ENCODE data around the gene NUDT17. TPM values are rescaled to one million over a fixed set of nuclear protein-coding genes. Genes with fewer than 3 reads are reported as not detected.

NUDT17 gene
- total RNA-seq, 1 experiment from 2014 or later = 1.8 TPM

DNA sequence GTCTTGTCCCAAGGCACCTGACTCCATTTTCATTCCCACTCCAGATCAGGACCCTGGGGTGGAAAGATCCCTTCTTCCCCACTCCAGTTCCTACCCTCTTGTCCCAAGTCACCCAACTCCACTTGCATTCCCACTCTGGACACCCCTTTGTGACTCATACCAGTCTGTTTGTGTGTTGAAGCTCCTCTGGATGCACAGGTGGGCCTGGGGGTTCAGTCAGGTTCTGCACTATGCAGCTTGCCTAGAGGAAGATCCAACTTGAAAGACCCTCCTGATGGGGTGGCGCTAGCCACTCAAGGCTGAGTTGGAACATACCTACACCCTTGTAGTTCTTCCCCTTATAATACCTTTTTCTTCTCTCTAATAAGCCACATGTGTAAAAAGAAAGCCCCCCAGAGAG lies 50.0 kb downstream of the NUDT17 start (continued):
- TF ChIP-seq ZNF274 (IDR thresholded peaks at IDR 0.05; ENCODE audit: low read depth, low read length) (no peak), SP1 (IDR thresholded peaks at IDR 0.05; ENCODE audit: low read depth) (no peak), TCF7L2 (IDR thresholded peaks at IDR 0.05; ENCODE audit: borderline replicate concordance, extremely low read depth, insufficient read depth, insufficient read length) (no peak)
- TF ChIP-seq, protein P1, sequence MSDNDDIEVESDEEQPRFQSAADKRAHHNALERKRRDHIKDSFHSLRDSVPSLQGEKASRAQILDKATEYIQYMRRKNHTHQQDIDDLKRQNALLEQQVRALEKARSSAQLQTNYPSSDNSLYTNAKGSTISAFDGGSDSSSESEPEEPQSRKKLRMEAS (IDR thresholded peaks at IDR 0.05) = no peak

DNA sequence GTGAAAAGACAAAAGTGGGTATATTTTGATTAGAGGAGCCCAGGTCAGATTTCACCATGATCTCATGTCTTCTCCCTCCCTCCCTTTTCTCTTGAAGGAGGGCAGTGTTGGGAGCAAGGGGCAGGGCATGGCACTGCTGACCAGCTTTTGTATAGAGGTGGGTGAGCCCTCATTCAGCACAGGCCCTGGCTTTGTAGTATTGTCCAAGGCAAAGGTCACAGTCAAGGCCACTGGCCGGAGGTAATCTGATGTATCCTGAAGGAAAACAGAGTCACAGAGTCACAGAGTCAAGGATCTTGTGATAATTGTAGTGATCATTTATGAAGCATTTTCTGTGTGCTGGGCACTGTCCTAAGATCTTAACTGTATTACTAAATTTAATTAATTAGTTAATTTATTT lies 52.5 kb downstream of the NUDT17 start:
- H3K9me3 ChIP-seq (ENCODE audit: control insufficient read depth in 1 of 2, insufficient read depth in 1 of 2, low read depth in 1 of 2, low read length in 2 of 2) = no peaks in the 10 kb centered on the region
- intact Hi-C loops (cut with micrococcal nuclease) = no loop called here
- no peak overlapping the region for H3K4me3 ChIP-seq (replicated peaks in 1 of 2; ENCODE audit: low read depth in 1 of 2, low read length in 2 of 2)
- ATAC-seq = no peak
- no peak overlapping the region for H3K27ac ChIP-seq (ENCODE audit: low read depth, low read length)
- no peaks in the 10 kb centered on the region for H4K20me1 ChIP-seq (ENCODE audit: insufficient read depth)
- peaks cover 5 to 8% of the 10 kb centered on the region in 2 experiments for H3K4me1 ChIP-seq (ENCODE audit: control insufficient read depth in 1 of 2, insufficient read depth in 2 of 2, low read length in 2 of 2)
- H3K79me2 ChIP-seq (ENCODE audit: insufficient read depth, low read length) = no peaks in the 10 kb centered on the region
- ChIA-PET CTCF (no interaction called here), RAD21 (ENCODE audit: low non-redundant PET in 1 of 2, low total read pairs in 2 of 2, uncharacterized antibody in 2 of 2, unreplicated experiment in 2 of 2) (no interaction called here), POLR2A (no interaction called here)
- H3K36me3 ChIP-seq (ENCODE audit: control insufficient read depth in 1 of 2, insufficient read depth in 2 of 2, low read length in 2 of 2) = no peaks in the 10 kb centered on the region
- no peak overlapping the region for H3K4me2 ChIP-seq (ENCODE audit: low read length)
- no peak for TF ChIP-seq TCF7L2 (IDR thresholded peaks at IDR 0.05; ENCODE audit: borderline replicate concordance, extremely low read depth, insufficient read depth, insufficient read length)
- TF ChIP-seq JUND (IDR thresholded peaks at IDR 0.05) = no peak
- TF ChIP-seq, protein P2, sequence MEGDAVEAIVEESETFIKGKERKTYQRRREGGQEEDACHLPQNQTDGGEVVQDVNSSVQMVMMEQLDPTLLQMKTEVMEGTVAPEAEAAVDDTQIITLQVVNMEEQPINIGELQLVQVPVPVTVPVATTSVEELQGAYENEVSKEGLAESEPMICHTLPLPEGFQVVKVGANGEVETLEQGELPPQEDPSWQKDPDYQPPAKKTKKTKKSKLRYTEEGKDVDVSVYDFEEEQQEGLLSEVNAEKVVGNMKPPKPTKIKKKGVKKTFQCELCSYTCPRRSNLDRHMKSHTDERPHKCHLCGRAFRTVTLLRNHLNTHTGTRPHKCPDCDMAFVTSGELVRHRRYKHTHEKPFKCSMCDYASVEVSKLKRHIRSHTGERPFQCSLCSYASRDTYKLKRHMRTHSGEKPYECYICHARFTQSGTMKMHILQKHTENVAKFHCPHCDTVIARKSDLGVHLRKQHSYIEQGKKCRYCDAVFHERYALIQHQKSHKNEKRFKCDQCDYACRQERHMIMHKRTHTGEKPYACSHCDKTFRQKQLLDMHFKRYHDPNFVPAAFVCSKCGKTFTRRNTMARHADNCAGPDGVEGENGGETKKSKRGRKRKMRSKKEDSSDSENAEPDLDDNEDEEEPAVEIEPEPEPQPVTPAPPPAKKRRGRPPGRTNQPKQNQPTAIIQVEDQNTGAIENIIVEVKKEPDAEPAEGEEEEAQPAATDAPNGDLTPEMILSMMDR (IDR thresholded peaks at IDR 0.05 in 2 of 3, conservative IDR thresholded peaks at IDR 0.05 in 1 of 3; ENCODE audit: borderline replicate concordance in 1 of 3, insufficient read depth in 1 of 3, low read depth in 2 of 3, low read length in 2 of 3) = no peak
- no peak for TF ChIP-seq RAD21 (IDR thresholded peaks at IDR 0.05; ENCODE audit: low read depth)
- TF ChIP-seq EZH2 (IDR thresholded peaks at IDR 0.05) = no peak
- TF ChIP-seq CBX3 (IDR thresholded peaks at IDR 0.05; ENCODE audit: low read depth) = no peak
- TF ChIP-seq EZH2phosphoT487 (IDR thresholded peaks at IDR 0.05; ENCODE audit: borderline replicate concordance) = no peak
- TF ChIP-seq YY1 (IDR thresholded peaks at IDR 0.05; ENCODE audit: extremely low read depth, insufficient replicate concordance, low read depth, low read length) = no peak
- no peak for TF ChIP-seq POLR2A (IDR thresholded peaks at IDR 0.05; ENCODE audit: borderline replicate concordance, extremely low read depth, insufficient read depth, insufficient read length)
- no peak overlapping the region for H2AFZ ChIP-seq (ENCODE audit: low read depth, low read length, poor library complexity, severe bottlenecking)
- no peak overlapping the region for H3K9ac ChIP-seq (ENCODE audit: low read length)
- no TSS peak for BruUV-seq (replicated peaks)
- no peak for DNase-seq (ENCODE audit: low read depth, low spot score)
- H3K27me3 ChIP-seq (ENCODE audit: insufficient read depth, low read length) = no peaks in the 10 kb centered on the region
- H3K9me2 ChIP-seq (ENCODE audit: insufficient read depth) = no peaks in the 10 kb centered on the region

Small RNA genes lying within 50 kb of the gene (microRNA-seq; reads per million reads assigned to microRNA genes)
- gene MIR6736 (ENCODE audit: borderline number of aligned reads) = not detected

Other genes starting within 250 kb of the NUDT17 start
- gene GPR89A, start 237.6 kb upstream of the NUDT17 start, total RNA-seq (2021; ENCODE audit: unreplicated experiment) = 19.5 TPM
- gene PDZK1, start 138.3 kb upstream of the NUDT17 start, total RNA-seq (2021; ENCODE audit: unreplicated experiment) = 0.27 TPM
- gene CD160, start 126.1 kb upstream of the NUDT17 start, total RNA-seq (2021; ENCODE audit: unreplicated experiment) = not detected
- gene RNF115, start 21.5 kb upstream of the NUDT17 start, total RNA-seq (2021; ENCODE audit: unreplicated experiment) = 9.5 TPM
- 25.4 TPM for gene POLR3C, start 21.4 kb upstream of the NUDT17 start, total RNA-seq (2021; ENCODE audit: unreplicated experiment)
- 31.2 TPM for gene PIAS3, start 13.5 kb downstream of the NUDT17 start, total RNA-seq (2021; ENCODE audit: unreplicated experiment)
- gene ANKRD35, start 40.2 kb downstream of the NUDT17 start, total RNA-seq (2021; ENCODE audit: unreplicated experiment) = not detected
- 0.86 TPM for gene ITGA10, start 64.4 kb downstream of the NUDT17 start, total RNA-seq (2021; ENCODE audit: unreplicated experiment)
- gene PEX11B, start 73.1 kb downstream of the NUDT17 start, total RNA-seq (2021; ENCODE audit: unreplicated experiment) = 20.9 TPM
- gene RBM8A, start 81.9 kb downstream of the NUDT17 start, total RNA-seq (2021; ENCODE audit: unreplicated experiment) = 195 TPM
- gene LIX1L, start 112.4 kb downstream of the NUDT17 start, total RNA-seq (2021; ENCODE audit: unreplicated experiment) = 12.4 TPM
- gene ANKRD34A, start 118.9 kb downstream of the NUDT17 start, total RNA-seq (2021; ENCODE audit: unreplicated experiment) = 1.1 TPM
- 17.9 TPM for gene POLR3GL, start 119.1 kb downstream of the NUDT17 start, total RNA-seq (2021; ENCODE audit: unreplicated experiment)
- gene TXNIP, start 150.9 kb downstream of the NUDT17 start, total RNA-seq (2021; ENCODE audit: unreplicated experiment) = 2.5 TPM
- not detected for gene HJV, start 176.1 kb downstream of the NUDT17 start, total RNA-seq (2021; ENCODE audit: unreplicated experiment)

Measured in HCT116 (cell line).